GM11168 (cell line): ENCODE results near the gene IRF2BP1.
"Not testable (repeated sequence)": the region's sequence is repeated elsewhere in the genome, so short reads cannot be mapped to it uniquely, and the experiment has no call there.

Experiments
- in situ Hi-C: fragments of 300-500 bp; cut with MboI; formaldehyde crosslinking; loops from one replicate; pipeline ENCODE4 v1.12.0; 2022; ENCODE audit warnings: low sequenced_read_pairs; ENCODE audit not compliant: unreplicated experiment

The IRF2BP1 gene

GRCh38 chr19:45882652-45883585, 3.0 kb downstream of the IRF2BP1 start:
- in situ Hi-C loops = no loop called here

- in situ Hi-C loops = no loop called here
These were observed 3.9 kb downstream of the IRF2BP1 start for GRCh38 chr19:45881909-45882528.

GRCh38 chr19:45881082-45881908, 4.6 kb downstream of the IRF2BP1 start:
- in situ Hi-C loops = no loop called here

GRCh38 chr19:45879971-45880370, 6.0 kb downstream of the IRF2BP1 start:
- in situ Hi-C loops = no loop called here

- in situ Hi-C loops = no loop called here
These were observed 6.9 kb downstream of the IRF2BP1 start for GRCh38 chr19:45879055-45879454.

GRCh38 chr19:45878043-45878794, 7.7 kb downstream of the IRF2BP1 start:
- in situ Hi-C loops = no loop called here

GRCh38 chr19:45876411-45877197, 9.3 kb downstream of the IRF2BP1 start:
- in situ Hi-C loops = no loop called here

GRCh38 chr19:45876161-45876410, 9.9 kb downstream of the IRF2BP1 start:
- in situ Hi-C loops = no loop called here

GRCh38 chr19:45874620-45874966, 11.3 kb downstream of the IRF2BP1 start:
- in situ Hi-C loops = no loop called here

GRCh38 chr19:45873219-45873772, 12.6 kb downstream of the IRF2BP1 start:
- in situ Hi-C loops = no loop called here

- in situ Hi-C loops = no loop called here
These were observed 13.6 kb downstream of the IRF2BP1 start for GRCh38 chr19:45872095-45872919.

- in situ Hi-C loops = no loop called here
These were observed 15.1 kb downstream of the IRF2BP1 start for GRCh38 chr19:45870798-45871197.

- in situ Hi-C loops = not testable (repeated sequence)
These were observed 18.7 kb downstream of the IRF2BP1 start for GRCh38 chr19:45867241-45867640.

GRCh38 chr19:45866400-45867176, 19.4 kb downstream of the IRF2BP1 start:
- in situ Hi-C loops = no loop called here

GRCh38 chr19:45865269-45865948, 20.5 kb downstream of the IRF2BP1 start:
- in situ Hi-C loops = no loop called here

GRCh38 chr19:45864629-45865082, 21.3 kb downstream of the IRF2BP1 start:
- in situ Hi-C loops = no loop called here
